ENCODE data around the gene TRAF1. TPM values are rescaled to one million over a fixed set of nuclear protein-coding genes. Genes with fewer than 3 reads are reported as not detected.

The TRAF1 gene
- total RNA-seq, 2 experiments from 2014 or later, result 60.3 to 61.7 TPM

- no peak for TF ChIP-seq CTCF (IDR thresholded peaks at IDR 0.05)
- ATAC-seq (ENCODE audit: poor library complexity), result no peak
- intact Hi-C loops (cut with DNase I, micrococcal nuclease), result loop anchor here in 1 of 2 experiments (5.0 kb wide), 1 partner anchor 188 kb away; no protein-coding TSS in a partner anchor
These were observed 33.4 kb upstream of the TRAF1 start for GRCh38 chr9:120960001-120960400.

GRCh38 chr9:120956862-120957261 lies 30.3 kb upstream of the TRAF1 start:
- Histone ChIP-seq H3K4me3 (ENCODE audit: low read length) (no peak overlapping the region), H3K4me1 (ENCODE audit: insufficient read depth, low read length) (no peaks in the 10 kb centered on the region), H3K27me3 (ENCODE audit: control insufficient read depth in 1 of 2, insufficient read depth in 2 of 2, low read length in 2 of 2) (no peaks in the 10 kb centered on the region), H3K27ac (ENCODE audit: low read depth in 1 of 2, low read length in 2 of 2) (no peak overlapping the region), H3K9me3 (ENCODE audit: control insufficient read depth in 1 of 2, insufficient read depth in 1 of 2, low read length in 2 of 2) (no peaks in the 10 kb centered on the region), H3K36me3 (ENCODE audit: insufficient read depth, low read length) (no peaks in the 10 kb centered on the region)
- Mint-ChIP-seq H3K36me3 (ENCODE audit: low read depth) (no peaks in the 10 kb centered on the region), H3K4me1 (ENCODE audit: low read depth) (no peaks in the 10 kb centered on the region), H3K4me3 (no peak overlapping the region), H3K9me3 (no peaks in the 10 kb centered on the region), H3K27me3 (no peaks in the 10 kb centered on the region), H3K27ac (no peak overlapping the region)
- intact Hi-C loops (cut with DNase I, micrococcal nuclease), result no loop called here
- no peak for ATAC-seq (ENCODE audit: poor library complexity)
- no peak for TF ChIP-seq CTCF (IDR thresholded peaks at IDR 0.05)
- CTCF ChIA-PET, result interaction anchor here (1.0 kb wide), 1 partner anchor 17 kb away, joined by 3 read pairs; no protein-coding TSS in a partner anchor
- POLR2A ChIA-PET, result no interaction called here
- DNase-seq, result no peak

More at GRCh38 chr9:120960001-120960400, 33.4 kb upstream of the TRAF1 start:
- no peak overlapping the region for H3K4me3 ChIP-seq (ENCODE audit: low read length)
- POLR2A ChIA-PET, result no interaction called here
- DNase-seq, result no peak
- H3K36me3 Mint-ChIP-seq (ENCODE audit: low read depth), result peaks cover 3% of the 10 kb centered on the region
- H3K27me3 Mint-ChIP-seq, result no peaks in the 10 kb centered on the region
- H3K9me3 ChIP-seq (ENCODE audit: control insufficient read depth in 1 of 2, insufficient read depth in 1 of 2, low read length in 2 of 2), result no peaks in the 10 kb centered on the region
- CTCF ChIA-PET, result interaction anchor here (1.2 kb wide), 2 partner anchors 16 to 34 kb away, joined by 3 read pairs; no protein-coding TSS in a partner anchor
- no peaks in the 10 kb centered on the region for H3K36me3 ChIP-seq (ENCODE audit: insufficient read depth, low read length)
- no peak overlapping the region for H3K4me3 Mint-ChIP-seq
- no peaks in the 10 kb centered on the region for H3K4me1 Mint-ChIP-seq (ENCODE audit: low read depth)
- H3K9me3 Mint-ChIP-seq, result no peaks in the 10 kb centered on the region
- no peak overlapping the region for H3K27ac ChIP-seq (ENCODE audit: low read depth in 1 of 2, low read length in 2 of 2)
- no peak overlapping the region for H3K27ac Mint-ChIP-seq
- no peaks in the 10 kb centered on the region for H3K4me1 ChIP-seq (ENCODE audit: insufficient read depth, low read length)
- H3K27me3 ChIP-seq (ENCODE audit: control insufficient read depth in 1 of 2, insufficient read depth in 2 of 2, low read length in 2 of 2), result no peaks in the 10 kb centered on the region

GRCh38 chr9:120951960-120952618 lies 25.5 kb upstream of the TRAF1 start:
- POLR2A ChIA-PET, result interaction anchor here (0.6 kb wide), 1 partner anchor 9 kb away, joined by 3 read pairs; no protein-coding TSS in a partner anchor
- H3K4me1 ChIP-seq (ENCODE audit: insufficient read depth, low read length), result no peaks in the 10 kb centered on the region
- no peak for TF ChIP-seq CTCF (IDR thresholded peaks at IDR 0.05)
- no peaks in the 10 kb centered on the region for H3K9me3 ChIP-seq (ENCODE audit: control insufficient read depth in 1 of 2, insufficient read depth in 1 of 2, low read length in 2 of 2)
- Mint-ChIP-seq H3K4me3 (no peak overlapping the region), H3K36me3 (ENCODE audit: low read depth) (no peaks in the 10 kb centered on the region), H3K27ac (no peak overlapping the region), H3K27me3 (no peaks in the 10 kb centered on the region), H3K9me3 (no peaks in the 10 kb centered on the region), H3K4me1 (ENCODE audit: low read depth) (no peaks in the 10 kb centered on the region)
- no peak overlapping the region for H3K4me3 ChIP-seq (ENCODE audit: low read length)
- intact Hi-C loops (cut with DNase I, micrococcal nuclease), result no loop called here
- DNase-seq (no peak), ATAC-seq (ENCODE audit: poor library complexity) (no peak)
- no peaks in the 10 kb centered on the region for H3K36me3 ChIP-seq (ENCODE audit: insufficient read depth, low read length)
- no peak overlapping the region for H3K27ac ChIP-seq (ENCODE audit: low read depth in 1 of 2, low read length in 2 of 2)
- CTCF ChIA-PET, result no interaction called here
- H3K27me3 ChIP-seq (ENCODE audit: control insufficient read depth in 1 of 2, insufficient read depth in 2 of 2, low read length in 2 of 2), result no peaks in the 10 kb centered on the region

All from CD4-positive, alpha-beta T cell (primary cell).